ENCODE data around the gene LAMB1.

The LAMB1 gene

DNA sequence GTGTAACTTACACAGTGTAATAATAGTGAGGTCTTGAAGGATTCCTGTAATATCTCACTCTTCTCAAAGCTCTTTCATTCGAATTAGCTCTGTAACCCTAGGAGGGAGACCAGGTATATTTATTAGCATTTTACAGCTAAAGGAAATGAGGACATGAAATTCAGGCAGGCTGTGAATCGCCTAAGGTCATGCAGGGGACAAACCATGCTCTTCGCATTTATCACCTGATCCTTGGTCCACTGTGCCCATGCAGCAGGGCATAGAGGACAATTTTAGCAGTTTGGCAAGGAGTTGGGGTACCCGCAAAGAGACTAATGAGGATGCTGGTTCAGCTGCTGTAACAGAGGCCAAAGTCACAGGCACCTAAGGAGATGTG lies 14.8 kb upstream of the LAMB1 start:
- no peak for DNase-seq (ENCODE audit: low read depth in 2 of 2)

- DNase-seq (ENCODE audit: low read depth in 2 of 2) = no peak
Observed at GRCh38 chr7:108016841-108017775, 14.1 kb upstream of the LAMB1 start.

DNA sequence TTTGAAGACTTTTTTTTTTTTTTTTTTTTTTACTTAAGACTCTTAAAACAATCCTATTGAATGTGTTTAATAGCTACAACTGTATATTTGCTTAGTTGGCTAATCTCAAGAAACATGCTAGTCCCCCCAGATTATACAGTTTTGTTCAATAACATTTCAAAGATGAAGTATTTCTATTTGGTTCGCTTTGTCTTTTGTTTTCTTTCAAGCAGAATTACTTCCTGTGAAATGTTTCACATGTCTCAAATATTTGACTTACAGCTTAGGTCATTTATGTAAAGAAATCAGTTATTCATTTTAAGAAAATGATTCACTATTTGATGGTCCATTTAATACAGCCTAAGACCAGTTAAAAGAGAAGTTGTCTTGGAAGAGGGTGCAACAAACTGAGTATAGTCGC lies 12.8 kb upstream of the LAMB1 start:
- no peak for DNase-seq (ENCODE audit: low read depth in 2 of 2)

DNA sequence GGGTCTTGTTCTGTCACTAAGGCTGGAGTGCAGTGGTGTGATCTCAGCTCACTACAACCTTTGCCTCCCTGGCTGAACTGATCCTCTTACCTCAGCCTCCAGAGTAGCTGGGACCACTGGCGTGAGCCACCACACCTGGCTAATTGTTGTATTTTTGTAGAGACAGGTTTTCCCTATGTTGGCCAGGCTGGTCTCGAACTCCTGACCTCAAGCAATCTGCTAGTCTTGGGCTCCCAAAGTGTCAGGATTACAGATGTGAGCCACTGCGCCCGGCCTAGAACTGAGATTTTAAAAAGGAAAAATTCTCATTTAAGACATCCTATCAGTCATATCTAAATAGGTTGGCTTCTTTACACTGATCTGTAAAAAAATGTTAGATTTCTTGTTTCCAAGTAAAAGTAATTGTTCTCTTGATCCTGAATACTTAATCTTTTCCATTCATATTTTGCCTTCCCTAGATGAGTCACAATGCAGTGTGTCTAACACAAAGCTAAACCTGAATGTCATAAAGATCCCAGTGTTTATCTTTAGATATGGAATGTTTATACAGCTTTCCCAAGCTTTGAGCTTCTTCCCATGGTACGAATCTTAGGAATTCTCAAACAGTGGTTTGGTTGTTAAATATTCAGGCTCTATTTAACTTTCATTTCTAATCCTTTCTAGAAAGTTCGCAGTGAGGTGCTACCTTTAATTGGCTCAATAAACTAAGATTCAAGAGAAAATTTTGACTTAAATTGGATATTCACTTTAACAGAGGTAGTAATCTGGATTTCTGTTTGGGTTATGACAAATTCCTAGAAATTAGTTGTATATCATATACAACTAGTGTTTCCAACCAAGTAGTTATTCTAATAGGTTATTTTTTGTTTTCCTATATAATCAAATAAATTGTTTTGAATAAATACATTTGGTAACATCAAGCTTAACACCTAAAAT lies 12.1 kb upstream of the LAMB1 start:
- DNase-seq (ENCODE audit: low read depth in 2 of 2) = no peak

DNA sequence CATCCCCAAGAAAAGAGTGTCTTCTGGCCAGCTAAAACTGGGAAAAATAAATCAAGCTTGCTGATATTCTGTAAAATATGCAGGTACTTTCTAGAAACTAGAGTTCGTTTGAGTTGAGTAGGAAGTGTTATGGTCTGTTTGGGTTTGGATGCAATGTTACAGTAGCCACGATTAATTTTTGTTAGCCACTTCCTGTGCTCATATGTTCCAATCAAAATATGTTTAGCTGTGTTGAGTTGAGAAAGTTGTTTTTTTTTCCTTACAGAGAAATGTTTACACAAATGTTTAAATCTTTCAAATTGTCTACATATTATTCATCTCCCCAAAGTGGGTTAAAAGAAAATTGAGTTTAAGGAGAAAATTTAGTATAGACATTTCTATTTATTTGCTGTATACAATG lies 11.3 kb upstream of the LAMB1 start:
- DNase-seq (ENCODE audit: low read depth in 2 of 2) = no peak

DNA sequence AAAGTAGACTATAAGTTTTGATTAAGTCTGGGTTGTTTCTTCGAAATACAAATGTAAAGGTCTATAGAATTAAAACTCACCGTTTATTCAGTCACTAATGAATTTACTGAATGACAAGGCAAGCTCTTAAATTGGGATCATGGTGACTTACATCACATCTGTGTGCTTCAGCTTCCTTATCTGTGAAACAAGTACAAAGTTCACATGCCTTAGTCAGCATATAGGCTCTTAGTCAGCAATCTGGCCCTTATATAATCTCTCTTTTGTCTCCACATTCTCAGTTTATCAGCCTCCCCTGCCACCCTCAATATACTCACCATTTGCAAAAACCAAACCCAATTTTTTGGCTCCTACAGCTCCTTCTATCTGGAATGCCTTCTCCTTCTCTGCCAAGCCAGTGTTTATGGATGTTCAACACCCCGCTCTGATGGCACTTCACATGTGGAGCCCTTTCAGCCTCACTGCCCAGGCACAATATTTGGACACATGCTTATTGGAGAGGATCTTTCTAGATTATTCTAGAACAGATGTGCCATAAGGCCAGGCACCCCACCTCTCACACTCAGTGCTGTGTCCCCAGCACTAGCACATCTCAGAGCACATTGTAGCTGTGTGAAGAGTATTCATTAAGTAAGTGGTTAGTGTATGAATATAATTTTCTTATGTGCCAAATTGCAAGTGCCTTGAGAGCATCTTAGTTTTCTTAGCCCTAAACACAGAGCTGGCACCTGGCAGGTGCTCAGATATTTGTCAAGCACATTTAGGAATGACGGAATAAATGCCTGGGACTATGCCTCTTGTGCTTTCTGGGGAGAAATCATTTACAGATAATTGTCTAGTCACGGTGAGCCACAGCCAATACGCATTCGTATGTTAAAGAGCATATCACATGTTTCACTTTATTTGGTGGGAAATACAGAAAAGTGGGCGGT lies 9.8 kb upstream of the LAMB1 start:
- DNase-seq (ENCODE audit: low read depth in 2 of 2) = no peak

DNA sequence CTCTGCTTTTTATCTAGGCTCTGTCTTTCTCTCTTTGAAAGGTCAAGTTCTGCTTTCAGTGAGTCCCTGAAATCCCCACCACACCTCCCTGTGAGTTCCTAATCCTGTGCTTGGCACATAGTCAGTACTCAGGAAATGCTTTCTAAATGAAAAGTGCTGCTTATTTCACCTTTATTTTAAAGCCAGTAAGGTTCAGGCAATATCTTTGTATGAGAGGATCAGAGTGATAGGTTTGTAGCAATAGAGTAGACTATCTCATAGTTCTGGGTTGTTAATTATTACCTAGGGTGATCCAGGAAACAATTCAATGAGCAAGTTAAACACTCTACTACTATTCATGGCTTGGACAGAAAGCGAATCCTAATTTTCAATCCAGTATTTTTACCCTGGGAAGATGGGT lies 7.4 kb upstream of the LAMB1 start:
- no peak for DNase-seq (ENCODE audit: low read depth in 2 of 2)

GRCh38 chr7:108009873-108010272 lies 6.9 kb upstream of the LAMB1 start:
- no peak for DNase-seq (ENCODE audit: low read depth in 2 of 2)

- no peak for DNase-seq (ENCODE audit: low read depth in 2 of 2)
Observed at GRCh38 chr7:108008827-108009226, 5.9 kb upstream of the LAMB1 start.

DNA sequence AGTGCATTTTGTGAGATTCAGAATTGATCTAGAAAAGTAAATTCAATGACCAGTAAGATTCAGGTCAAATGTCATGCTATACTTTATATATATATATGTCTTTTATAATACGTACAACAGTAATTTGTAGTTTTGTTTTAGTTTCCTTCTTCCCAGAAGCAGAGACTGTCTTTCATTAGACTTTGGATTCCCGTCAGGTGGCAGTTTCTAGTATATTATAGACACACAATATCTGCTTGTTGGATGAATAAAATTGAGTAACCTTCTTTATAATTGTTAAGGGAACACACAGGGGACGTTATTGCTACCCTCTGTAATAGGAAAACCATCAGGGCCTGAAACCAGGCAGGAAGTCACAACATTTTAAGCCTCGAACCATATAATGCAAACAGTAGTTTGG lies 5.3 kb upstream of the LAMB1 start:
- no peak for DNase-seq (ENCODE audit: low read depth in 2 of 2)

DNA sequence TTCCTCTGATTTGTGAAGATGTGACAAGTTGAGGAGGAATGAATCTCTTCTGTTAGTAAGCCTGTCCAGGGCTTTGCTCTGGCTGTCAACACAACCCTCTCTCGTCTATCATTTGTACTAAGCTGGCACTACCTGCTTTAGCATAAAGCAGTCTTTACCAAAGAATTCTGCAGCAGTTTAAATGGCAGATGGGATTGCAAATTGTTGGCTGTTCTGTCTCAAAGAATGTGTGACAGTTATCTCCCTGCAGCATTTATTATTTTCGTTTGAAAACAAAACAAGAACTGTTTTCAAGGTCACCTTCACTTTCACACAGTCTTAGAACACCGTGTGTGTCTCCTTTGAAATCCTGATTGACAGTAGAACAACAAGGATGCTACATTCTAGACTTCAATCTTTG lies 4.8 kb upstream of the LAMB1 start:
- no peak for DNase-seq (ENCODE audit: low read depth in 2 of 2)

GRCh38 chr7:108007261-108007660 lies 4.3 kb upstream of the LAMB1 start:
- DNase-seq (ENCODE audit: low read depth in 2 of 2) = no peak

GRCh38 chr7:108004220-108005142 lies 1.5 kb upstream of the LAMB1 start:
- no peak for DNase-seq (ENCODE audit: low read depth in 2 of 2)

DNA sequence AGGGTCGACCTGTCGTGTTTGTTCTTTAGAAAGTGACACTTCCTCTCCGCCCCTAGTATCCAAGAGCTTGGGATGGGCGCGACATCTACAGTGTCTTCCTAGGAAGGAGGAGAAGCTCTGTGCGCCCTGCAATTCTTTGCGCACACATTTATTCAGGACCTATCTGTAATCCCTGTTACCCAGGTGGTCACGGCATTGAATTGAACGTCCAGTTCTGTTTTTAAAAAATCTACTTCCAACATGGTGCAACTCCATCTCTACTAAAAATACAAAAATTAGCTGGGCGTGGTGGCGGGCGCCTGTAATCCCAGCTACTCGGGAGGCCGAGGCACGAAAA lies 606 bp upstream of the LAMB1 start:
- no peak for DNase-seq (ENCODE audit: low read depth in 2 of 2)

DNA sequence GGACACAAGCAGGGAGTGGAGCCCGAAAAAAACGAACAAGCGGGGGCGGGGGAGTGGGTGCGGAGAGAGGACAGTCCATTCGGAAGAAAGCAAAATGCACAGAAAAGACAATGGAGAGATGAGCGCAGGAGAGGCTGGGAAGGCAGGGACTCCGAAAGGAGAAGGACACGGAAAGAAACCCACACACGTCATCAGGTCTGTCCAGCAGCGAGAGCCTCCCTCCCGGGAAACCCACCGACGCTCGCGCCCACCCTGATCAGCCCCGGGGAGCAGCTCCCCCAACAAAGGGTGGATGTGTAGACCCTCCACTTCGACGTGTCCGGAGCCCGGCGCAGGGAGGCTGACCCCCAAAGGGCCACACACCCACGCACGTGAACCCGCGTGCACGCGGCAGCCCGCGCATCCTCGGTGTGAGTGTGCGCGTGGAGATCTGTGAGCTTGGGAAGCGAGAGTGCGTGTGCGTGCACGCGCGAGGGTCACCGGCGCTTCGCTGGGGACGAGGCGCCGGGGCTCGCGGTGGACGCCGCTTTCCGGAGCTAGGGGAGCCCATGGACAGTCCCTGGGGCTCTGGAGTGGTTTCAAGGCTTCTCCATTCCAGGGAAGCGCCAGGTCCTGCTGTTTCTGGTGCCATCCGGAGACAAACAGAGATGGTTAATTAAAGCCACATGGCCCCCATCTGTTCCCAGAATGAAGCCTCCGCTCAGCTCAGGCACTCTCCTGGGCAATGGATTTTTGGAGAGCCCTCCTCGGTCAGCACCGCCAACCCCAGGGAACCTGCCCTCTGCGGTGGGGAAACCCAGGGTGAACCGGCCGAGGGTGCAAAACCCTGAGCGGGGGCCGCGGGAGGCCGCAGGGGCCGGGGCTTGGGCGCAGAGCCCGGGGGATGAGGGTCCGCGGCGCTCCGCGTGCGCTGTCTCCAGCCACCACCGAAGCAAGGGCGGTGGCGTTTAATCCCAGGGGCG lies 916 bp downstream of the LAMB1 start:
- no peak for DNase-seq (ENCODE audit: low read depth in 2 of 2)

GRCh38 chr7:108000875-108001763 lies 1.8 kb downstream of the LAMB1 start:
- no peak for DNase-seq (ENCODE audit: low read depth in 2 of 2)

GRCh38 chr7:107999779-108000560 lies 3.0 kb downstream of the LAMB1 start:
- no peak for DNase-seq (ENCODE audit: low read depth in 2 of 2)

Measured in stimulated activated CD4-positive, alpha-beta T cell treated with anti-CD3 and anti-CD28 coated beads, Interleukin-4, amount 100 ng/mL, for 48 hours (primary cell).